ENCODE results near the gene KRTAP10-2. TPM values are rescaled to one million over a fixed set of nuclear protein-coding genes. Genes with fewer than 3 reads are reported as not detected.

KRTAP10-2 gene
- total RNA-seq, 1 experiment from 2014 or later: not detected

GRCh38 chr21:44575307-44576024 is 24.2 kb upstream of the KRTAP10-2 start:
- Histone ChIP-seq H3K14ac (ENCODE audit: insufficient read depth, low read length) (no peak overlapping the region), H2BK5ac (ENCODE audit: insufficient read length, low read length) (no peak overlapping the region), H2BK120ac (ENCODE audit: low read depth, low read length, poor library complexity, severe bottlenecking) (no peak overlapping the region), H2BK15ac (ENCODE audit: low read depth, low read length) (no peak overlapping the region), H3K27me3 (ENCODE audit: insufficient read depth, low read length) (no peaks in the 10 kb centered on the region), H3T11ph (ENCODE audit: low read length) (no peak overlapping the region), H2AK5ac (ENCODE audit: insufficient read length, low read length) (no peak overlapping the region), H3K79me2 (ENCODE audit: insufficient read depth, low read length) (no peaks in the 10 kb centered on the region), H3K4me2 (ENCODE audit: insufficient read depth, insufficient read length, low read length) (no peak overlapping the region), H3K23me2 (ENCODE audit: insufficient read length, low read depth, low read length, poor library complexity, severe bottlenecking) (no peaks in the 10 kb centered on the region), H2BK20ac (ENCODE audit: low read depth, low read length, poor library complexity, severe bottlenecking) (no peak overlapping the region), H3K23ac (ENCODE audit: insufficient read length, low read depth, low read length) (no peak overlapping the region), H3K27ac (ENCODE audit: insufficient read length, low read depth, low read length) (no peak overlapping the region), H2AFZ (ENCODE audit: low read length) (no peak overlapping the region), H3K9ac (ENCODE audit: extremely low read depth, insufficient read length, low read length) (no peak overlapping the region), H3K79me1 (ENCODE audit: insufficient read depth, low read depth, low read length, poor library complexity, severe bottlenecking) (no peaks in the 10 kb centered on the region), H3K4ac (ENCODE audit: low read depth, low read length) (no peak overlapping the region), H4K8ac (replicated peaks; ENCODE audit: insufficient read length, low read depth, low read length) (no peak overlapping the region), H4K20me1 (ENCODE audit: control insufficient read depth, insufficient read depth, insufficient read length) (no peaks in the 10 kb centered on the region), H3K18ac (ENCODE audit: insufficient read length, low read depth, low read length) (no peak overlapping the region), H3K56ac (ENCODE audit: insufficient read length, low read depth, low read length) (no peak overlapping the region), H3K4me1 (ENCODE audit: insufficient read depth, low read length) (no peaks in the 10 kb centered on the region), H2BK12ac (ENCODE audit: insufficient read length, low read depth, low read length) (no peak overlapping the region), H4K91ac (ENCODE audit: insufficient read length, low read depth, low read length) (no peak overlapping the region), H3K9me3 (ENCODE audit: control insufficient read depth, low read depth, low read length) (no peaks in the 10 kb centered on the region), H4K5ac (ENCODE audit: insufficient read length, low read depth, low read length) (no peak overlapping the region)
- TF ChIP-seq, protein P1, sequence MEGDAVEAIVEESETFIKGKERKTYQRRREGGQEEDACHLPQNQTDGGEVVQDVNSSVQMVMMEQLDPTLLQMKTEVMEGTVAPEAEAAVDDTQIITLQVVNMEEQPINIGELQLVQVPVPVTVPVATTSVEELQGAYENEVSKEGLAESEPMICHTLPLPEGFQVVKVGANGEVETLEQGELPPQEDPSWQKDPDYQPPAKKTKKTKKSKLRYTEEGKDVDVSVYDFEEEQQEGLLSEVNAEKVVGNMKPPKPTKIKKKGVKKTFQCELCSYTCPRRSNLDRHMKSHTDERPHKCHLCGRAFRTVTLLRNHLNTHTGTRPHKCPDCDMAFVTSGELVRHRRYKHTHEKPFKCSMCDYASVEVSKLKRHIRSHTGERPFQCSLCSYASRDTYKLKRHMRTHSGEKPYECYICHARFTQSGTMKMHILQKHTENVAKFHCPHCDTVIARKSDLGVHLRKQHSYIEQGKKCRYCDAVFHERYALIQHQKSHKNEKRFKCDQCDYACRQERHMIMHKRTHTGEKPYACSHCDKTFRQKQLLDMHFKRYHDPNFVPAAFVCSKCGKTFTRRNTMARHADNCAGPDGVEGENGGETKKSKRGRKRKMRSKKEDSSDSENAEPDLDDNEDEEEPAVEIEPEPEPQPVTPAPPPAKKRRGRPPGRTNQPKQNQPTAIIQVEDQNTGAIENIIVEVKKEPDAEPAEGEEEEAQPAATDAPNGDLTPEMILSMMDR (conservative IDR thresholded peaks at IDR 0.05): no peak
- DNase-seq: no peak
- Mint-ChIP-seq H3K4me3 (no peak overlapping the region), H3K27ac (no peak overlapping the region), H3K4me1 (peaks cover 9 to 22% of the 10 kb centered on the region in 2 experiments), H3K27me3 (ENCODE audit: low read depth) (peaks cover 24% of the 10 kb centered on the region), H3K9me3 (peaks cover 30 to 32% of the 10 kb centered on the region in 2 experiments), H3K36me3 (ENCODE audit: insufficient read depth in 1 of 3, low read depth in 3 of 3) (peaks cover 3 to 36% (median 15%) of the 10 kb centered on the region in 3 experiments; a peak in 5 of 7 replicates)
- no CpG with 5 or more reads among the region's 20 CpGs for WGBS (ENCODE audit: extremely low coverage, insufficient read length, low lambda C conversion rate)
